ENCODE results near the gene WASF1. TPM values are rescaled to one million over a fixed set of nuclear protein-coding genes. Genes with fewer than 3 reads are reported as not detected.

Gene WASF1
- total RNA-seq, 2 donors from 2014 or later = 31.1 to 35.3 TPM

- H3K27ac Mint-ChIP-seq = no peak overlapping the region
- no peak for DNase-seq
- peaks cover 17% of the 10 kb centered on the region for H3K36me3 ChIP-seq (ENCODE audit: control insufficient read depth, insufficient read depth, low read length)
- H3K4me1 ChIP-seq (ENCODE audit: control insufficient read depth, insufficient read depth, low read length) = peaks cover 17% of the 10 kb centered on the region
- no peak overlapping the region for H3K4me3 Mint-ChIP-seq
- peaks cover 22% of the 10 kb centered on the region for H3K36me3 Mint-ChIP-seq (ENCODE audit: low read depth)
- no peak overlapping the region for H3K4me3 ChIP-seq (ENCODE audit: low read length)
- no peak overlapping the region for H3K9ac ChIP-seq (ENCODE audit: extremely low read depth, low read length, poor library complexity, severe bottlenecking)
- peaks cover 21% of the 10 kb centered on the region for H3K4me1 Mint-ChIP-seq
- no peak overlapping the region for H3K27ac ChIP-seq (ENCODE audit: low read depth, low read length)
- no peaks in the 10 kb centered on the region for H3K9me3 Mint-ChIP-seq
- H3K9me3 ChIP-seq (ENCODE audit: control insufficient read depth, low read length) = peaks cover 9% of the 10 kb centered on the region
- no peaks in the 10 kb centered on the region for H3K27me3 Mint-ChIP-seq (ENCODE audit: insufficient read depth)
- H3K27me3 ChIP-seq (ENCODE audit: control insufficient read depth, insufficient read depth, low read length, poor library complexity, severe bottlenecking) = no peaks in the 10 kb centered on the region
- TF ChIP-seq CTCF (conservative IDR thresholded peaks at IDR 0.05) = no peak
- WGBS, 2 experiments (ENCODE audit: insufficient coverage in 1 of 2, insufficient read length in 1 of 2) = 80 to 89% methylated on average over 1 of the region's 3 CpGs
These were observed 19.1 kb upstream of the WASF1 start for GRCh38 chr6:110198561-110198960.

- no peaks in the 10 kb centered on the region for H3K27me3 ChIP-seq (ENCODE audit: control insufficient read depth, insufficient read depth, low read length, poor library complexity, severe bottlenecking)
- H3K9ac ChIP-seq (ENCODE audit: extremely low read depth, low read length, poor library complexity, severe bottlenecking) = no peak overlapping the region
- Mint-ChIP-seq H3K27me3 (ENCODE audit: insufficient read depth) (no peaks in the 10 kb centered on the region), H3K4me1 (peaks cover 12% of the 10 kb centered on the region), H3K4me3 (no peak overlapping the region), H3K9me3 (no peaks in the 10 kb centered on the region), H3K36me3 (ENCODE audit: low read depth) (peaks cover 27% of the 10 kb centered on the region), H3K27ac (no peak overlapping the region)
- peaks cover 16% of the 10 kb centered on the region for H3K4me1 ChIP-seq (ENCODE audit: control insufficient read depth, insufficient read depth, low read length)
- WGBS, 2 experiments (ENCODE audit: insufficient coverage in 1 of 2, insufficient read length in 1 of 2) = 91 to 100% methylated on average over 1 of the region's 1 CpG
- peaks cover 23% of the 10 kb centered on the region for H3K36me3 ChIP-seq (ENCODE audit: control insufficient read depth, insufficient read depth, low read length)
- TF ChIP-seq CTCF (conservative IDR thresholded peaks at IDR 0.05) = no peak
- H3K9me3 ChIP-seq (ENCODE audit: control insufficient read depth, low read length) = peaks cover 12% of the 10 kb centered on the region
- H3K4me3 ChIP-seq (ENCODE audit: low read length) = no peak overlapping the region
- no peak for DNase-seq
- no peak overlapping the region for H3K27ac ChIP-seq (ENCODE audit: low read depth, low read length)
These were observed 17.4 kb upstream of the WASF1 start for GRCh38 chr6:110196874-110197273.

GRCh38 chr6:110195639-110196038 lies 16.2 kb upstream of the WASF1 start:
- H3K4me1 ChIP-seq (ENCODE audit: control insufficient read depth, insufficient read depth, low read length) = peaks cover 18% of the 10 kb centered on the region
- no peaks in the 10 kb centered on the region for H3K27me3 Mint-ChIP-seq (ENCODE audit: insufficient read depth)
- peaks cover 12% of the 10 kb centered on the region for H3K4me1 Mint-ChIP-seq
- no peak for DNase-seq
- no peak overlapping the region for H3K27ac Mint-ChIP-seq
- 91 to 93% methylated on average over 3 to 4 of the region's 4 CpGs for WGBS, 2 experiments (ENCODE audit: insufficient coverage in 1 of 2, insufficient read length in 1 of 2)
- no peak overlapping the region for H3K4me3 ChIP-seq (ENCODE audit: low read length)
- H3K27me3 ChIP-seq (ENCODE audit: control insufficient read depth, insufficient read depth, low read length, poor library complexity, severe bottlenecking) = no peaks in the 10 kb centered on the region
- H3K36me3 Mint-ChIP-seq (ENCODE audit: low read depth) = peaks cover 27% of the 10 kb centered on the region
- no peak overlapping the region for H3K4me3 Mint-ChIP-seq
- H3K9me3 ChIP-seq (ENCODE audit: control insufficient read depth, low read length) = peaks cover 12% of the 10 kb centered on the region
- H3K9me3 Mint-ChIP-seq = no peaks in the 10 kb centered on the region
- TF ChIP-seq CTCF (conservative IDR thresholded peaks at IDR 0.05) = no peak
- peaks cover 23% of the 10 kb centered on the region for H3K36me3 ChIP-seq (ENCODE audit: control insufficient read depth, insufficient read depth, low read length)
- no peak overlapping the region for H3K27ac ChIP-seq (ENCODE audit: low read depth, low read length)
- H3K9ac ChIP-seq (ENCODE audit: extremely low read depth, low read length, poor library complexity, severe bottlenecking) = no peak overlapping the region
